Fibroblast of skin of scalp (primary cell): ENCODE measurements around the gene ATG4D.
"Not testable (repeated sequence)": the region's sequence is repeated elsewhere in the genome, so short reads cannot be mapped to it uniquely, and the experiment has no call there.

Source experiments
- DNase-seq: peaks from one replicate; pipeline ENCODE4 v3.0.0-alpha.2; 2013

The ATG4D gene

DNA sequence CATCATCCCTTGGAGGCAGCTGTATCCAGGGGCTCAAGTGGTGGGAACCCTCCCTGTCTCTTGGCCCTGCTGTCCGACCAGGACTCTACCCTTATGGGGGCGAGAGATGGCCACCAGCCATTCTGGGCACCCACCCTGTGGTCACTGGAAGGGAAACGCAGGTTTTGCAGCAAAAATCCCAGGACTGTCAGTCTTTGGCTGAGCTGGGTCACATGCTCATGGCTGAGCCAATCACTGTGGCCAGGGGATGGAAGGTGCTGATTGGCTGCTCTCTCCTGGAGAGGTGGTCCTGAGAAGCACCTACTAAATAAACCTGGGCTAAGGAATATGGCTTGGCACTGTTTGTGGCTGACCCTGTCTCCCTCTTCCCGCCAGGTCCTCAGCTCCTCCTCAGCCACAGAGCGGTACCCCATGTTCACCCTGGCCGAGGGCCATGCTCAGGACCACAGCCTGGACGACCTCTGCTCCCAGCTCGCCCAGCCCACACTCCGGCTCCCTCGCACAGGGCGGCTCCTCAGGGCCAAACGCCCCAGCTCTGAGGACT lies 8.9 kb downstream of the ATG4D start:
- DNase-seq, result no peak

DNA sequence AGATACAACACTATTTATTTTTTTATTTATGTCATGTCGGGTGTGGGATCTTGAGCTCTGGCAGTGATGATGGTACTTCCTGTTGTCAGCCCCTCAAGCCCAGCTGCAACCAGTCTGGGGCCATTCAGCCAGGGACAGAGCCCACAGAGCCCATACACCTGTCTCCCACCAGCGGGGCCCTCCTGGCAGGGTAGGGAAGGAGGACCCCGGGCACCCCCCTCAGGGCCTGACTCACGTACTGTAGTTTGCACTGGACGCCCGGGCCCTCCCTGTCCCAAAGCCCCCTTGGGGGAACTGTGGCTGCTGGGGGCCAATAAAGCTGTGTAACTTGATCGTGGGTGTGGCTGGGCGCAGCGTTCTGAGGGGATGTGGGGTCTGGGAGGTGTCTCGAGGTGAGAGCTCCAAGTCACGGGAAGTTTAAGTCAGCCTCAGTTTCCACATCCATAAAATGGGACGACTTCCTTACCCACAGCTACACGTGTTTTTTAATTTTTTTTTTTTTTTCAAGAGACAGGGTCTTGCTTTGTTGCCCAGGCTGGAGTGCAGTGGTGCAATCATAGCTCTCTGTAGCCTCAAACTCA lies 9.5 kb downstream of the ATG4D start:
- no peak for DNase-seq

- no peak for DNase-seq
These were observed 10.3 kb downstream of the ATG4D start for GRCh38 chr19:10553943-10554381.

- no peak for DNase-seq
These were observed 11.3 kb downstream of the ATG4D start for GRCh38 chr19:10554760-10555609.

- no peak for DNase-seq
These were observed 11.9 kb downstream of the ATG4D start for GRCh38 chr19:10555610-10555973.

DNA sequence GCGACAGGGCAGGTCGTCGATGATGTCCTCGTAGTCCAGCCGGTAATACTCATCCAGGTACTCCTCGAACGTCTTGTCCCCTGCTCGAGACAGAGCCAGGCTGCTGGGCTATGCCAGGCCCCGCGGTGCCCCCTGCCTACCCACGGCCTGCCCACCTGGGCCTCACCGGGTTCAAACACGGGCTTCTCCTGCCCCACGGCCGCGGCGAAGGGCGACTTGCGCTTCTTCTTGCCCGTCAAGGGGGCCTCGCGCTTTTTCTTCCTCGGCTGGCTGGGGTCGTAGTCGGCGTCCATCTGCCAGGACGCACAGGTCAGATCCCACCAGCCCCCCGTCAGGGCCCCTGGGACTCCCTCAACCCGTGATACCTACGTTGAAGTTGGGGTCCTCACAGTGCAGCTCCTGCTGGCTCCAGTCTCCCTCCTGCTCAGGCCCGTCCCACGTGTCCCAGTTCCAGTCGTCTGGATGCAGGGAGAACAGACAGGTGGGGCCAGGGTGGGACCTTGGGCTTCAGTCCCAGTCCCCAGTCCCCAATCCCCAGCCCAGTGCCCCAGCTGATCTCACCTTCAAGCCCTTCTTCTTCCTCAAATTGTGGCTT lies 14.0 kb downstream of the ATG4D start:
- no peak for DNase-seq

DNA sequence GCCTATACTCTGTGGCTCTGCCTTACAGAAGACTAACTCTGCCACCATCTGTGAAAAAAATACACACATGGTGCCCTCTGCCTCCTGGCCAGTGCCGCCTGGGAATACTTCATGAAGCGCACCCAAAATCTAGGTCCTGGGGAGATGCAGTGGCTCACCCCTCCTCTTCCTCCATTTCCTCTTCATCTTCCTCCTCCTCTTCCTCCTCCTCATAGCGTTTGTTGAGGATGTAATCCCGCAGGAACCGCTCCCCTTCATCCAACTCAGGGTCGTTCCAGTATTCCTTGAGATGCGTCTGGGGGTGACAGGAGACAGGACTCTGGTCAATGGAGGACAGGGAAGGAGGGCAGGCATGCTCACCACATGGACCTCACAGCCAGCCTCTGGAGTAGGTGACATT lies 16.4 kb downstream of the ATG4D start:
- no peak for DNase-seq

GRCh38 chr19:10562609-10563008 lies 18.9 kb downstream of the ATG4D start:
- no peak for DNase-seq

- DNase-seq, result peak; percentile 56
These were observed 21.4 kb downstream of the ATG4D start for GRCh38 chr19:10565028-10565566.

DNA sequence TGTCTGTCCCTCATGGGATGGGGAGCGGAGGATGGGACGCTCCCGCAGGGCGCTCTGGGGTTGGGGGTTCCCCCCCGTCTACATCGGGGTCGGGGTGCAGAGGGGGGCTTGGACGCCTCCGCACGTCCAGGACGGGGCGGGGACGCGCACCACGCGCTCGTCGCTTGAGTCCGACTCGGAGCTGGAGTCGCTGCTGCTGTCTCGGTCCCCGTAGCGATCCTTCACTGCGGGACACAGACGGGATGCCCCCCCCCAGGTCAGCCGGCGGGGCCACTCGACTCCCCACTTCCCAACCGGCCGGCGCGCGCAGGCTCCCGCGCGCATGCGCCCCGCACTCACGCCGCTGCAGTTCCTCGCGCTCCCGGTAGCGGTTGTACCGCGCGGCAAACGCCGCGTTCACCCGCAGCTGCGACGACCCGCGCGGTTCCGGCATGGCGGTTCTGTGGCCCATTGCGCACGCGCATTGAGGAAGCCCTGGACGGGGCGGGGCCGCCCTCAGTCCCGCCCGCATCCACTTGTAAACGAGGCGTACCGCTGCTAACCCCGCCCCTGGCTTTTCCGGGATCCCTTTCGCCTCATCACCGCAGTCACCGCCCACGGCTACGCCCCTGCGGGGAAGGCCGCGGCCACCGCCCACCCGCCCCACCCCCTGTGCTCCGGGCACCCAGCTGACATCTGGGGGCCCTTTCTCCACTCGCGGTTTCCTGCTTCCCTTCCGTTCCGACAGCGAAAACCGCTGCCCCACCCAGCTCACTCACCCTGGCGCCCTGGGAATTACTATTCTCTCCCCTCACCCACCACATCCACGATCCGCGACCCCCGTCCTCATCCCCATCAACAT lies 22.1 kb downstream of the ATG4D start, which contains the start of gene KRI1:
Gene KRI1 (minus strand): TSS at position 444 of the 841 bp plus-strand sequence. CDS start 11 bp downstream, at position 433.
- DNase-seq, result peak; percentile 97

- no peak for DNase-seq
These were observed 22.6 kb downstream of the ATG4D start for GRCh38 chr19:10566408-10566657.

DNA sequence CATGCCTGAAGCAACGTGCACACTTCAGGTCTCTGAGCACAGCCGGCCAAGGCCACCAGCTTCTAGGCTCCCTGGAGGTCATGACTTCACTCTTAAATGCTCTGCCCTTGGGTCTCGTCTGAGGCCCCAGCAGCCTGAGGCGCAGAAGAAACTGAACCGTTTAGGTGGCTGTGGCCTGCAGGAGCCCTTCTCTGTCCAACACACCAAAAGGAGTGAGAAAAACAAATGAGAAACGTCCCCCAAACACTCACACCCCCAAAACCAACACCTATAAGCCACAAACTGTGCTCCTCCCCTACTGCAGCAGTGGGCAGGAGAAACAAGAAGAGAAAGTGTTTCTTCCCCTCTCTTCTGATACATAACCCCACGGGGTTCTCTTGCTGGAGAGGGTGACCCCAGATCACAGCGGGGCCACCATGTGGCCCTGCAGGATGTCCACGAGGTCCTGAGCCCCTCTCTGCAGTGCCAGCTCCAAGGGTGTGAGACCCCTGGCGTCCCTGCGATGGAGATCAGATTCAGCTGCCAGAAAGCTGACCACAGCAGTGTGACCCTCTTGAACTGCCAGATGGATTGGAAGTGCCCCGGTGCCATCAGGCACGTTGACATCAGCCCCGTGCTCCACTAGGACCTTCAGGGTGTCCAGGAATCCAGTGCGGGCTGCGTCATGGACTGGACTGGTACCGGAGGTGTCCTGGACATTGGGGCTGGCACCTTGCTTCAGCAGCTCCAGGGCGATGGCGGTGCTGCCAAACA lies 23.1 kb downstream of the ATG4D start:
- no peak for DNase-seq

- DNase-seq, result no peak
These were observed 24.0 kb downstream of the ATG4D start for GRCh38 chr19:10567656-10568055.

DNA sequence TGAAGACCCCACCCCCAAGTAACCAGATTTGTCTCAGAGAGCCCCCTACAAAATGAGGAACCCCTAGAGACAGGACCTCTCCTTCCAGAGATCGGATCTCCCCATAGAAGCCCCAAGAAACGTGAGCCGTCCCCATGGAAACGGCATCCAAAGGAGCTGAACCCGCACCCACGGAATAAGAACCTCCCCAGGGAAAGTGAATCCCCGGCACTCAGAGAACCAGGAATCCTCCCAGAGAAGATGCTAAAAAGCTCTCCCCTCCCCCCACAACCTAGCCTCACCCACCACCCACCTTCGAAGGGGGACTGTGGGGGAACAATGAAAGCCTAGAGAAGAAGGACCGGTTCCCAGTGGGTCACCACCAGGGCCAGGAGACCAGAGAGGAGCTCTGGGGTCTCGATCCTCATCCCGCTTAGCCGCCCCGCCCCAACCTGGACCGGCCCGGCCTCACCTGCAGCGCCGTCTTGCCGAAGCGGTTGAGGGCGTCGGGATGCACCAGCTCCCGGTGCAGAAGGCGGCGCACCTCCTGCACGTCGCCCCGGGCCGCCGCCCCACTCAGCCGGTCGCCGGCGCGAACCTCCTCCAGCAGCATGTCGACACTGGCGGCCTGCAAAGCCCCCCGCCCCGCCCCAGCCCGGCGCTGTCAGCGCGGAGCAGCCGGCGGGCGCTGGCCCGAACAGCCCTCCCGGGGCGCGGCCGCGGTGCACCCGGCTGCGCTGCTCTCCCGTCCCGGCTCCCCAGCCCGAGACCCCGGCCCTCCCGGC lies 24.5 kb downstream of the ATG4D start:
- no peak for DNase-seq

DNA sequence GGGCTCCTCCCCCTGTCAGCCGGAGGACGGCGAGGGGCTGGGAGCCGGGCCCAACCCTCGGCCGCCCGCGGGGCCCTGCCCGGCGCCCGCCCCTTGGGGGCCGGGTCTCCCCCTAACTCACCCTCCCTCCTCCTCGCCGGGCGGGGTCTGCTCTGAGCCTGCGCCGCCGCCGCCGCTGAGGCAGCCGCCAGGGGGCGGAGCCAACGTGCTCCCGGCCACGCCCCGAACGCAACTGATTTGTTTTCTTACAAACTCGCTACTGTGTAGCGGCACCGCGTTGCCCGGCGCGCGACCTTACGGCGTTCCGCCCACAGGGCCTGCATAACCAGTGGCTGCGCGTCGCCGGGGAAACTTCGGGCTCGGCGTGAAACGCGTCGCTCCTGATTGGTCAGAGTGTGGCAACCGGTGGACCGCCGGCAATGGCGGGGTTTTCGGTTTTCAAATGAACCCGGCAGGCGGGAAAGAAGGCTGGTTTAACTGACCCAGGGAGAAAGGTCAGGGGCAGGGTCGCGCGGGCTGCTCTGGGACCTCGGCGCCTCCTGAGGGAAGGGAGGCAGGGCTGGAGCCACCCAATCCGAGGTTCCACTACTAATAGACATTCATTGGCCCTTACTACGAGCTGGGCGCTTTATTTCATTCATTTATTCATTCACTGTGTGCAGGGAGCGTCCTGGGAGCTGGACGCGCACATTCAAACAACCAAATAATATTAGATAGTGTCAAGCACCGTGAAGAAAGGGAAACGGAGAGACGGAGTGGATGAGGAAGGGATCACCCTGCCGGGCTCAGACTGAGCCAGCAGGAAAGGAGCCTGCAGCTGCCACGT lies 25.3 kb downstream of the ATG4D start, which contains the start of gene CDKN2D:
Gene CDKN2D (minus strand): TSS at position 154 of the 826 bp plus-strand sequence. CDS start 326 bp downstream, outside the sequence.
- peak; percentile 99 for DNase-seq

- DNase-seq, result not testable (repeated sequence)
These were observed 30.1 kb downstream of the ATG4D start for GRCh38 chr19:10573793-10574192.

- no peak for DNase-seq
These were observed 30.8 kb downstream of the ATG4D start for GRCh38 chr19:10574462-10574861.

GRCh38 chr19:10575011-10575716 lies 31.5 kb downstream of the ATG4D start:
- DNase-seq, result no peak

DNA sequence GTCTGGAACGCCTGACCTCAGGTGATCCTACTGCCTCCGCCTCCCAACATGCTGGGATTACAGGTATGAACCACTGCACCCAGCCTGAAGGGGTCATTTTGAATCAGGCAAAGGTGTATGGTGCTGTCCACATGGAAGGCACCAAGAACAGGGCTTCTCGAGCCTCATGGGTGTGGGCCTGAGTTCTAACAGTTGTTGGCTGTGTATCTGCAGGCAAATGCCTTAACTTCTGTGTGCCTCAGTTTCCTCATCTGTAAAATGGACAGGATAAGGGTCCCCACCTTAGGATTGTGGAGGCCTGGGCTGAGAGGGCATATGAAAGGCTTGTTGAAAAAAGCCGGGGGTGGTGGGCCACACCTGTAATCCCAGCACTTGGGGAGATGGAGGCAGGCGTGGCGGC lies 34.2 kb downstream of the ATG4D start:
- no peak for DNase-seq
